NCI-H1436 treated with DMSO at 0.1 percent for 48 hours (cell line): Measurements from ENCODE around the gene ELK4.

ENCODE experiments used
- DNase-seq: peaks from one replicate; lab custom pipeline; 2025; lab: John Stamatoyannopoulos, UW

ELK4 gene

DNA sequence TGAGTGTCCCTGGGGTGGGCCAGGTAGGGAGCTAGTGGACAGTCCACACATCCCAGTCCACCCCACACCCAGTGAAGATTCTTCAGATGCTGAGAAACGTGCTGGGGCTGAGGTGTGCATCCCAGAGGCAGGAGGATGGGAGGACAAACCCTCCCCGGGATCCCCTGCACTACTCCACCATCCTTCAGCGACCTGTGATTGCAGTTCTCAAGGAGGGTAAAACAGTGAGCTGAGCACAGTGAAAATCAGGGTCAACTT lies 51.0 kb downstream of the ELK4 start:
- no peak for DNase-seq

DNA sequence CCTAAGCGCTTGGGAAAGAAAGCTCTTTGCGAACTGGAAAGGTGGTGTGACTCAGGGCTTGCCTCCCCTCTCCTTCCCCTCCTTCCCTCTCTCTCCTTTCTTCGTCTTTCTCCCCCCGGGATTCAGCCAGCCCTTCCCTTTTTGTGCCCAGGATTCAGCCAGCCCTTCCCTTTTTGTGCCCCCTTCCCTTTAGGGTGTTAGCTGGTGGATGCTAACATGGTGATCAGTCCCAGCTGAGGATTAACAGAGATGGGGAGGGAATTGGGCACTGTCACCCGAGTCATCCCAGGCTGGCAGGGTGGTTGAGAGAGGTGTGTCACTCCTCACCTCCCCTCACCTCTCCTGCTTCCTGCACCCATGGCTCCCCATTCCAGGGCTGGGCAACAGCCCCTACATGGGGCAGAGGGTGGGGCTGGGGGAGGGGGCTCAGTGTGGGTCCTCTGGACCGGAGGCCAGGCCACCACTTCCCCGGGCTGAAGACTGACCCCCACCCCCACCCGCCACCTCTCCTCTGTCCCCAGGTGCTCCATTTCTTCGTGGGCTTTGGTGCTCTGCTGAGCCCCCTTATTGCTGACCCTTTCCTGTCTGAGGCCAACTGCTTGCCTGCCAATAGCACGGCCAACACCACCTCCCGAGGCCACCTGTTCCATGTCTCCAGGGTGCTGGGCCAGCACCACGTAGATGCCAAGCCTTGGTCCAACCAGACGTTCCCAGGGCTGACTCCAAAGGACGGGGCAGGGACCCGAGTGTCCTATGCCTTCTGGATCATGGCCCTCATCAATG lies 51.5 kb downstream of the ELK4 start:
- no peak for DNase-seq

DNA sequence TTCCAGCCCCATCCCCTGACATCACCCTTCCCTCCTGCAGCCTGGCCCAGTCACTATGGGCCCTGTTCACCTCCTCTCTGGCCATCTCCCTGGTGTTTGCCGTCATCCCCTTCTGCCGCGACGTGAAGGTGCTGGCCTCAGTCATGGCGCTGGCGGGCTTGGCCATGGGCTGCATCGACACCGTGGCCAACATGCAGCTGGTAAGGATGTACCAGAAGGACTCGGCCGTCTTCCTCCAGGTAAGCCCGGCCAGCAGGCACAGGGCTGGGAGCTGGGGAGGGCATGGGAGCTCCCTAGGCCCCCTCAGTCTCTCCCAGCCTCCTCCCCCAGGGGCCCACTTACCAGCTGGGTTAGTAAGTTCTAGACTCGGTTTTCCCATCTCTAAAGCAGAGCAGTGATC lies 52.1 kb downstream of the ELK4 start:
- no peak for DNase-seq

- DNase-seq: no peak
Measured at GRCh38 chr1:205578780-205579571, 52.8 kb downstream of the ELK4 start.

DNA sequence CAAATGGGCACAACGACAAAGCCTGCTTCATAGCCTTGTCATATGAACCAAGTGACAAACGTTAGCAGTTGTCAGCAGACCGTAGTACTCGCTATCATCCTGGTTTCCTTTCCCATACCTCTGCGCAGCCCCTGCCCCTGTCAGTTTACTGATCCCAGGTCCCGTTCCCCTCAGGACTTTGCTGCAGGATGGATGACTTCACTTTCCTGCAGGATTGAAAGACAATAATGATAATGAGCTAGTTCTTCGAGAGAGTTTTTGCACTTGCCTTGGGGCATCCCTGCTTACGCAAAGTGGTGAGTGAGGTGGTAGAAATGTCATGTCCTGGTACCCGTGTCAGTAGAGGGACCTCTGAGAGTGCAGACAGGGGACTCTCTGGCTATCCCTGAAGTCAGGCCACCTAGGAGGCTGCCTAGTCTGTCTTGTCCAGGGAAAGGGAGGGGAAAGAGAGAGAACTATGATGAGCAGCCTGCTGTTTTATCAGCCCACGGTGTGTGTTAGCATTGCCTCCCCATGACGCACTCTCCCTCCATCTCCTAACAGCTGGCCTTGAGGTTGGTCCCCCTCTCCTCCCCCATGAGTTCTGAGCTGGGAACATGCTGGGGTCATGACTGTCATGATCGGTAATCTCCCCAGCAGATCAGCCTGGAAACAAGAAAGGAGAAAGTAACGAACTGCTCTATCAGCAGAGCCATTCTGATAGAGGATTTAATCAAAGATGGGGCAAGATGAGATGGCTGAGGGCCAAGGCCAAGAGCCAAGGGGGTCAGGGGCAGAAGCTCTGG lies 53.7 kb downstream of the ELK4 start:
- DNase-seq: no peak

GRCh38 chr1:205576805-205577761 lies 54.7 kb downstream of the ELK4 start:
- no peak for DNase-seq

GRCh38 chr1:205576011-205576410 lies 55.8 kb downstream of the ELK4 start:
- no peak for DNase-seq

DNA sequence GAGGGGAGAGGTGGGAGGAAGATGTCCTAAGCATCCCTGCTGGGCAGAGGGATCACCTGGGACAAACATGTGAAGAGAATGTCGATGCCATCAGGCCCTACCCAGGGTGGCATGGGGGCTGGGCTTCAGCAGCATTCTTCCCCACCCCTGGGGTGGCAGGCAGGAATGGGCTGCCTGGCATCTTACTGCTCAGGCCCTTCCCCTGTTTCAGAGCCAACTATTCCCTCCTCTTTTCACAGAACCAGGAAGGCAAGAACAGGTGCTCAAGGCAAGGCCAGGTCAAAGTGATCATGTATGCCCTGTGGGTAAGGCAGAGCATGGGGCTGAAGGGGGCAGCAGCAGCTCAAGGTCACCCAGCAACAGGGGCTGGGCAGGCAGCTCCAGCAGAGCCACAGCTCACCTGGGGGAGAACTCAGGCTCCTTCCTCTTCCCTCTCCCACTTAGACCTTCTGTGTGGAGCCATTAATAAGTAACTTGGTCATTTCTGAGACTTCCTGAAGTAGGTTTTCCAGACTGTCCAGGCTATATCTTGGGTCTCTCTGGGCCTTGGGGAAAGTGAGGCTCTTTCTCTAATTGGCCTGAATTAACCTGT lies 56.4 kb downstream of the ELK4 start:
- DNase-seq: no peak

- no peak for DNase-seq
Measured at GRCh38 chr1:205572421-205572820, 59.4 kb downstream of the ELK4 start.

- no peak for DNase-seq
Measured at GRCh38 chr1:205571747-205572146, 60.1 kb downstream of the ELK4 start.

- DNase-seq: no peak
Measured at GRCh38 chr1:205570796-205571537, 60.8 kb downstream of the ELK4 start.

- DNase-seq: no peak
Measured at GRCh38 chr1:205570173-205570501, 61.7 kb downstream of the ELK4 start.

GRCh38 chr1:205569411-205570172 lies 62.2 kb downstream of the ELK4 start:
- DNase-seq: no peak

DNA sequence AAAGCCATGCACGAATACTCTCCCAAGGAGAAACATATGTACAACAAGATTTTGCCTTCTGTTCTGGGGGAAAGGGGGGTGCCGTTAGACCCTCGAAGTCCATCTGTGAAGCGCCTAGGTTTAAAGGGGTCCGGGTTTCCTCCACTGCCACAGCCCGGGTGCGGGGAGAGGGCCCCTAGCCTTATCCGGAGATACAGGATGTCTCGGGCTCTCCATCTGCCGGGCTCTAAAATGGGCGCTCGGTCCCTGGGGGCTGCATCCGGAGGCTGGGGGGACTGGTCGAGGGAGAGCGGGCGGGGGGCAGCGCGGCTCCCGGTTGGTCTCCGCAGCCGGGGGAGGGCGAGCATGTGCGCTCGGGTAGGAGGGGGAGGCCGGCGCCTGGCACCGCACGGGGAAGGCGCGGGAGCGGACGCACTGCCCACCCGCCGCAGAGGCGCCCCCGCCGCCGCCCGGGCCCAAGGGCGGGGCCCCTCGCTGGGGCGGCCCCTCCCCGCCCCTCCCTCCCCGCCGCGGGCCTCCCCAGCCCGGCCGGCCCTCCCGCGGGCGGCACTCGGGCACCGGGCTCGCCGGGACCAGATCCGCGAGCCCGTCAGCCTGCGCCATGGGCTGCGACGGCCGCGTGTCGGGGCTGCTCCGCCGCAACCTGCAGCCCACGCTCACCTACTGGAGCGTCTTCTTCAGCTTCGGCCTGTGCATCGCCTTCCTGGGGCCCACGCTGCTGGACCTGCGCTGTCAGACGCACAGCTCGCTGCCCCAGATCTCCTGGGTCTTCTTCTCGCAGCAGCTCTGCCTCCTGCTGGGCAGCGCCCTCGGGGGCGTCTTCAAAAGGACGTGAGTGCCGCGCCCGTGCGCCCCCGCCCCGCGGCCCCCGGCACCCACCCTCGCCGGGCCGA lies 63.1 kb downstream of the ELK4 start:
- DNase-seq: no peak

DNA sequence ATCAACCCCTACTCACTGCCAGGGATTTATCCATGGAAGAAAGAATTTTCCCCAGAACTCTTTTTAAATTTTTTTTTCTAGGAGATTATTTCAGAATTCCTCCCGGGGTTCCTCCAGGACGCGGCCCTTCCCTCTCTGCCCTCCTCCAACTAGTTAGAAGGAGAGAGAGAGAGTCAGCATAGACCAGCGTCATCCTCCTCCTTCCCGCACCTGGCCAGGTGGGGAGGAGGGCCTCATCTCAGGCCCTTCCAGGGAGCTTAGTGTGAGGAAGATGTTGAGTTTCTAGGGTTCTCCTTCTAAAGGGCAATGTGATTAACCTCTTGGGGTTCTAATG lies 63.7 kb downstream of the ELK4 start:
- no peak for DNase-seq

- DNase-seq: no peak
Measured at GRCh38 chr1:205567716-205568115, 64.1 kb downstream of the ELK4 start.

GRCh38 chr1:205565799-205566198 lies 66.0 kb downstream of the ELK4 start:
- peak; percentile 75 for DNase-seq

DNA sequence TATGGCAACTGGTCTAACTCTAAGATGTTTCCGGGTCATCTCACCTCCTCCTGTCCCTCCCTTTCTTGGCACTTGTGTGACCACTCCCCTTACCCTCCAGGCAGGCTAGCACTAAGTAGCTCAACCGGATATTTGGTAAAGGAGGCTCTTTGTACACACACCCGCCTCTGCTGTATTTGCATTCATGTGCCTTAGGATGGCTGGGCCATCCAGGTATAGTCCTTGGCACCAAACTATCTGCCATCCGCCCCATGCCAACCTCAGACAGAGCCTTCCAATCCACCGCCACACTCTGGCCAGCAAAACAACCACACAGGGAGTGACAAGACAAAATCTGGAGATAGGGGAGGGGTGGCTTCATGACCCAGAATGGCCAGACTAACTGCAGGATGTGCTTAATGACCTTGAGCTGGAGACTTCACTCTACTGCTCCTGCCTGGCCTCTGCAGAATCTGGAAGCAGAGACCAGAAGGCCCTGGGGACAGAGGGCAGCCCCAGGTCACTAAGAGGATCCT lies 67.8 kb downstream of the ELK4 start:
- no peak for DNase-seq
